ENCODE results near the gene NELFA. TPM values are rescaled to one million over a fixed set of nuclear protein-coding genes. Genes with fewer than 3 reads are reported as not detected.

NELFA gene
- total RNA-seq, 3 donors from 2014 or later: 14.1 to 22.0 (median 18.4) TPM

GRCh38 chr4:1952058-1952700 lies 56.6 kb downstream of the NELFA start:
- intact Hi-C loops (cut with DNase I; ENCODE audit: low total_unique reads): no loop called here

GRCh38 chr4:1950369-1950768 lies 58.4 kb downstream of the NELFA start:
- H3K4me1 ChIP-seq: no peaks in the 10 kb centered on the region
- no peaks in the 10 kb centered on the region for H3K27me3 ChIP-seq
- intact Hi-C loops (cut with DNase I; ENCODE audit: low total_unique reads): no loop called here
- no peak for DNase-seq (ENCODE audit: low spot score in 2 of 2)
- no peak overlapping the region for H3K4me3 ChIP-seq
- H3K9me3 ChIP-seq: no peaks in the 10 kb centered on the region
- no peaks in the 10 kb centered on the region for H3K36me3 ChIP-seq
- no peak for TF ChIP-seq CTCF (IDR thresholded peaks at IDR 0.05)
- TF ChIP-seq POLR2AphosphoS5 (IDR thresholded peaks at IDR 0.05): no peak
- no peak for TF ChIP-seq POLR2A (IDR thresholded peaks at IDR 0.05)
- H3K27ac ChIP-seq: no peak overlapping the region

More at GRCh38 chr4:1952058-1952700, 56.6 kb downstream of the NELFA start:
- Histone ChIP-seq H3K36me3 (no peaks in the 10 kb centered on the region), H3K4me3 (no peak overlapping the region), H3K9me3 (no peaks in the 10 kb centered on the region), H3K27me3 (no peaks in the 10 kb centered on the region), H3K4me1 (no peaks in the 10 kb centered on the region), H3K27ac (no peak overlapping the region)
- no peak for DNase-seq (ENCODE audit: low spot score in 2 of 2)
- no peak for TF ChIP-seq POLR2A (IDR thresholded peaks at IDR 0.05)
- TF ChIP-seq POLR2AphosphoS5 (IDR thresholded peaks at IDR 0.05): no peak
- TF ChIP-seq CTCF (IDR thresholded peaks at IDR 0.05): no peak

- Histone ChIP-seq H3K4me1 (no peaks in the 10 kb centered on the region), H3K36me3 (no peaks in the 10 kb centered on the region), H3K9me3 (no peaks in the 10 kb centered on the region), H3K4me3 (no peak overlapping the region), H3K27me3 (no peaks in the 10 kb centered on the region), H3K27ac (no peak overlapping the region)
- intact Hi-C loops (cut with DNase I; ENCODE audit: low total_unique reads): no loop called here
- DNase-seq (ENCODE audit: low spot score in 2 of 2): no peak
- no peak for TF ChIP-seq CTCF (IDR thresholded peaks at IDR 0.05)
- TF ChIP-seq POLR2A (IDR thresholded peaks at IDR 0.05): no peak
- no peak for TF ChIP-seq POLR2AphosphoS5 (IDR thresholded peaks at IDR 0.05)
Measured at GRCh38 chr4:1948892-1949436, 59.8 kb downstream of the NELFA start.

GRCh38 chr4:1948232-1948631 lies 60.5 kb downstream of the NELFA start:
- DNase-seq (ENCODE audit: low spot score in 2 of 2): no peak
- no peak for TF ChIP-seq POLR2AphosphoS5 (IDR thresholded peaks at IDR 0.05)
- TF ChIP-seq POLR2A (IDR thresholded peaks at IDR 0.05): no peak
- TF ChIP-seq CTCF (IDR thresholded peaks at IDR 0.05): no peak
- H3K36me3 ChIP-seq: no peaks in the 10 kb centered on the region

GRCh38 chr4:1945912-1946311 lies 62.9 kb downstream of the NELFA start:
- Histone ChIP-seq H3K9me3 (no peaks in the 10 kb centered on the region), H3K27ac (no peak overlapping the region), H3K4me1 (no peaks in the 10 kb centered on the region), H3K36me3 (no peaks in the 10 kb centered on the region), H3K27me3 (no peaks in the 10 kb centered on the region), H3K4me3 (no peak overlapping the region)
- no peak for DNase-seq (ENCODE audit: low spot score in 2 of 2)
- intact Hi-C loops (cut with DNase I; ENCODE audit: low total_unique reads): no loop called here
- TF ChIP-seq POLR2AphosphoS5 (IDR thresholded peaks at IDR 0.05) (no peak), POLR2A (IDR thresholded peaks at IDR 0.05) (no peak), CTCF (IDR thresholded peaks at IDR 0.05) (no peak)

More at GRCh38 chr4:1948232-1948631, 60.5 kb downstream of the NELFA start:
- no peaks in the 10 kb centered on the region for H3K27me3 ChIP-seq
- H3K27ac ChIP-seq: no peak overlapping the region
- no peaks in the 10 kb centered on the region for H3K9me3 ChIP-seq
- H3K4me3 ChIP-seq: no peak overlapping the region
- intact Hi-C loops (cut with DNase I; ENCODE audit: low total_unique reads): no loop called here
- no peaks in the 10 kb centered on the region for H3K4me1 ChIP-seq

All from breast epithelium (tissue), 4 donors.